ENCODE measurements around the gene METTL9.

DNA sequence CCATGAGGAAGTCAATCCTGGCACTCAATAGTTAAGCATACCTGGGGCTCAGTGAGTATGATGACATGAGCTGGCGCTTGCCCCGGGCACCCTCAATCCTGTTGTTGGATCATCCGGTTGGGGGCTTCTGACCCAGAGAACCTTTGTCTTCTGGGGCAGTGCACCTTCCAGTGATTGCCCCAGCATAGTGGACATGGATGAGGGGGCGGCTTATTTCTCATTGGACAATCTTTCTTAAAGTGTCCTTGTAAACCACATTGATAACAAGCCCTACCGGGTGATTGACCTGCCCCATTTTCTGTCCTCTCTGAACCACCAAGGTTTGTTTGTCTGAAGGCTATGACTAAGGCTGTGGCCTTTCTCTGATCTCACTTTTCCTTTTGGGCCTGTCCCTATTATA, 34.8 kb downstream of the METTL9 start:
- TF ChIP-seq, protein P1, sequence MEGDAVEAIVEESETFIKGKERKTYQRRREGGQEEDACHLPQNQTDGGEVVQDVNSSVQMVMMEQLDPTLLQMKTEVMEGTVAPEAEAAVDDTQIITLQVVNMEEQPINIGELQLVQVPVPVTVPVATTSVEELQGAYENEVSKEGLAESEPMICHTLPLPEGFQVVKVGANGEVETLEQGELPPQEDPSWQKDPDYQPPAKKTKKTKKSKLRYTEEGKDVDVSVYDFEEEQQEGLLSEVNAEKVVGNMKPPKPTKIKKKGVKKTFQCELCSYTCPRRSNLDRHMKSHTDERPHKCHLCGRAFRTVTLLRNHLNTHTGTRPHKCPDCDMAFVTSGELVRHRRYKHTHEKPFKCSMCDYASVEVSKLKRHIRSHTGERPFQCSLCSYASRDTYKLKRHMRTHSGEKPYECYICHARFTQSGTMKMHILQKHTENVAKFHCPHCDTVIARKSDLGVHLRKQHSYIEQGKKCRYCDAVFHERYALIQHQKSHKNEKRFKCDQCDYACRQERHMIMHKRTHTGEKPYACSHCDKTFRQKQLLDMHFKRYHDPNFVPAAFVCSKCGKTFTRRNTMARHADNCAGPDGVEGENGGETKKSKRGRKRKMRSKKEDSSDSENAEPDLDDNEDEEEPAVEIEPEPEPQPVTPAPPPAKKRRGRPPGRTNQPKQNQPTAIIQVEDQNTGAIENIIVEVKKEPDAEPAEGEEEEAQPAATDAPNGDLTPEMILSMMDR (conservative IDR thresholded peaks at IDR 0.05 in 1 of 2, IDR thresholded peaks at IDR 0.05 in 1 of 2; ENCODE audit: extremely low read depth in 1 of 2, insufficient read depth in 1 of 2, low read depth in 1 of 2, low read length in 2 of 2) = no peak
- no peak for TF ChIP-seq EZH2 (IDR thresholded peaks at IDR 0.05; ENCODE audit: borderline replicate concordance, low read length)

All from mammary epithelial cell (primary cell).